HT-29 (cell line): Measurements from ENCODE around the gene STAC2. TPM values are rescaled to one million over a fixed set of nuclear protein-coding genes. Genes with fewer than 3 reads are reported as not detected.
"Not testable (repeated sequence)": the region's sequence is repeated elsewhere in the genome, so short reads cannot be mapped to it uniquely, and the experiment has no call there.

Experiments
- DNase-seq: peaks from one replicate; pipeline ENCODE4 v3.0.0-alpha.2; 2015; ENCODE audit warnings: low spot score
- total RNA-seq: library from RNA; depleted of rRNA; stranded (reverse); fragments of >200 nt; shearing (Covaris generic); gene quantifications from 2 replicates; pipeline ENCODE4 v1.2.3, GENCODE V29; 2014; rRNA removed

The STAC2 gene, protein sequence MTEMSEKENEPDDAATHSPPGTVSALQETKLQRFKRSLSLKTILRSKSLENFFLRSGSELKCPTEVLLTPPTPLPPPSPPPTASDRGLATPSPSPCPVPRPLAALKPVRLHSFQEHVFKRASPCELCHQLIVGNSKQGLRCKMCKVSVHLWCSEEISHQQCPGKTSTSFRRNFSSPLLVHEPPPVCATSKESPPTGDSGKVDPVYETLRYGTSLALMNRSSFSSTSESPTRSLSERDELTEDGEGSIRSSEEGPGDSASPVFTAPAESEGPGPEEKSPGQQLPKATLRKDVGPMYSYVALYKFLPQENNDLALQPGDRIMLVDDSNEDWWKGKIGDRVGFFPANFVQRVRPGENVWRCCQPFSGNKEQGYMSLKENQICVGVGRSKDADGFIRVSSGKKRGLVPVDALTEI
- 0.28 TPM in 1 of 2 replicates, not detected in the other for total RNA-seq

DNA sequence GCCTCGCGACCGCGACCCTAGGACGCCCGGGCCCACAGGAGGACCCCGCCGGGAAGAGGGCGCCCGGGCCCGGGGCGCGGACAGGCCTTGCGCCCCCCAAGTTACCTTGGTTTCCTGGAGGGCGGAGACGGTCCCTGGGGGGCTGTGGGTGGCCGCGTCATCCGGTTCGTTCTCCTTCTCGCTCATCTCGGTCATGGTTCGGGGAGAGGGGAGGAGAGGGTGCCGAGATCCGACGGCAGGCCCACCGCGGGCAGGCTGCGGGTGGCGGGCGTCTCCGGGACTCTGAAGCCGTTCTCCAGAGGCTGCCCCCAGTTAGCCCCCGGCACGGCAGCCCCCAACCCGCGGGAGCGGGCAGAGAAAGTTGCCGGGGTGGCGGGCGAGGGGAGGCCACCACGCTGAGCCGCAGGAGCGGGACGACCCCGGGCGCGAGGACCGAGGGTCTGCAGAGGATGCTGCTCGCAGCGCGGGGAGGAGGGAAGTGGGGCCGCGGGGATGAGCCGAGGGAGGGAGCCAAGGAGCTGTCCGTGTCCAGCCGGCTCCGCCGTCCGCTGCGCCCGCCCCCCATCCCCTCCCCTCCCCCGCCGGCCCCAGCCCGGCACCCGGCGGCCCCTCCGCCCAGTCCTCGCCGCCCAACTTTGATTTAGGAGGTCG, at the start of gene STAC2:
Gene STAC2 (minus strand): TSS at position 638 of the 651 bp plus-strand sequence. CDS start 443 bp downstream, at position 195.
- no peak for DNase-seq

DNA sequence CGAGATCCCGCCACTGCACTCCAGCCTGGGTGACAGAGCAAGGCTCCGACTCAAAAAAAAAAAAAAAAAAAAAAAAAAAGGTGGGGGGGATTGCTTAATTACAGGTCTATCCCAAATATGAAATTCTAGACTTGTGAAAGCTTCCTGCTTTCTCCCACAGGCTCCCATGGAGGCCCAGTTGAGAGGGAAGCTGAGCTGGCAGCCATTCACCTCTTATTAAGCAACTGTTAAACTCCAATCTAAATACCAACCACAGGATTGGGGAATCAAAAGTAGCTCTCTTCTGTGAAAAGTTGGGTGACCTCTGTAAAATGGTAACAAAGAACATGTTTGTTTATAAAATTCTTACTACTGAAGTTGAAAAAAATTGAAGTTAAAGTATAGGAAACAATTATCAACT, 45.8 kb upstream of the STAC2 start:
- DNase-seq: no peak

DNA sequence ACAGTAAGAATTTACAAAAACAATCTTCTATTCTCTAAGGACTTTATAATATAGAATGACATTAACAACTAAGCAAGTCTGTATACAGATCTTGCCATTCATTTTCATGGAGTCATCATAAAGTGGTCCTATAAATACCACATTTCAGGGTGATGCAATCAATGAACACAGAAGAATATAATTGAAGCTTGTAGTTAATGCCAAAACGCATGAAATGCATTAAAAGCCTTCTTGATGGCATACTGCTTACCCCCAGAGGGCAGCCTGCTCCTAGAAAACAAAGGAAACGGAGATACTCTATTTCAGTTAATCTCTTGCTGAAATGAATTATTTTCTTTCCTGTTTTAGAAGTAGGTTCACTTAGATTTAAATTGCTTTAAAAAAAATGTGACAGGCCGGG, 45.2 kb upstream of the STAC2 start:
- DNase-seq: peak; percentile 59

DNA sequence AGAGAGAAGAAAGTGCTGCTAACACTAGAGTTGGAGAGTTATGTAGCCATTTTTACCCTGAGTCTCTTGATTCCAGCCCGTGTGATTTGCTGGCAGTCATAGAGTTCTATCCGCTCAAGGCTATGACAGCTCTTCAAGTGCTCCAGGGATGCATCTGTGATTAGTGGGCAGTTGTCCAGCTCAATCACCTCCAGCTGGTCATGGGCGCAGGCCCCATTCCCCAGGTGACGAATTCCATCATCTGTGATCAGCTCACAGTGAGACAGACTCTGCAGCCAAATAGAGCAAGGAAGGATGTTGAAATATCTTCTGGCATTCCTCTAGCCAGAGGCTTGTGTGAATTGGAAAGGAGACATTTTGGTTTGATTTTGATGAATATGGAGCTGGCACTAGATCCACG, 38.4 kb upstream of the STAC2 start:
- DNase-seq: no peak

DNA sequence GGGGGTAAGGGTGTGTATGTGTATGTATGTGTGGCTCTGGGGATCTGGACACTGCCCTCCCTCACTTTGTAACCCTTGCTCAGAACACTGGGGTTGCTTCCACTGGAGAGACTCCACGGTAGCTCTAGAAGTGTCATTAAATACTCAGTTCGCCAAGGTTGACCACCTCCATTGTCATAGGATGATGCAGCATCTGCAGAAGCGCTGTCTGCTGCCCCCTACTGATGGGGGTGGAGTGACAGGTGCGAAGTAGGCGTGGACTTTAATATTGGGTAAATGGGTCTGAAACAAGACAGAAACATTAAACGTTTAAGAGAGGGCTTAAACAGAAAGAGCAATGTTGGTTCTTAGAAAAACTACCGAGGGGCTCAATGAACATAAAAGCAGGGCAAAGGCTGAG, 35.5 kb upstream of the STAC2 start:
- DNase-seq: no peak

DNA sequence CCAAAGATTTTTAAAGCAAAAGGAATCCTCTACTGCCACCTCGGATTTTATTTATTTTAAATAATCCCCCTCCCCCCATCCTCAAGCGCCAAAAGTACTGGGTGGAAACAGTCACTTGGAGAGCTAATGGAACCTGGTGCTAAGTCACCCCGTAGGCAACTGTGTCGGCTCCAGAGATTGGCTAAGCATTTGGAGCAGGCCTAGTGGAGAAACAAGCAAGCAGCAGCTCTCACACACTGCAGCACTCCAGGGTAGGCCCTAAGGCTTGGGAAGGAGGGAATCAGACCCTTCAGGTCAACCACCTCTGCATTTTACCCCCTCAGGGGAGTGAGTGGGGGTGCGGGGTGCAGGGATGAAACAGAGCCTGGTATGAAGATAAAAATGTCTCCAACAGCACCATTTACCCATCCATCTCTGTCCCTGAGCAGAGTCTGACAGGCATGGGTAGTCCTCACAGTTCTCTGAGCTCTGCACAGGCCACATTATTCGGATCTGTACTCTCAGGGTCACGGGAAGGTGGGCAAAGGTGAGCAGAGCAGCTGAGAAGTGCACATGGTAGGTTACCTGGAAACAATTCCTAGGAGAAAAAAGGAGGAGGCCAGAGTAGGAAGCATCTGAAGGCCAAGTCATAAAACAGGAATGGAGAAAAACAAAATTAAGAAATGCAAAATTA, 27.2 kb upstream of the STAC2 start:
- no peak for DNase-seq

DNA sequence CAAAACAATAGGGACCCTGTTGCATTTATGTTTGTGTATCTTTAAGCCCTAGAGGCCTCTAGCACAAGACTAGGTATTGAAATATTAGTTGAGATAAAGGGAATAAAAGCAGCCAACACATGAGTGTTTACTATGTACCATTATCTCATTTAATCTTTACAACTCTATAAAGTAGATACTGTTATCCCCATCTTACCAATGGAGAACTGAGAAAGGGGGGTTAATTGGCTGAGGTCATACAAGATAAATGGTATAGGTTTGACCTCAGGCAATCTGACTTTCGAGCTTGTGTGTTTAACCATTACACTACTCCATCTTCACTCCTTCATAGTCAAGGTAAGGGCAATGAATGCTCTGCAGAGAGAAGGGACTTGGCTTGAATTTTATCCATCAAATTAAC, 26.3 kb upstream of the STAC2 start:
- no peak for DNase-seq

DNA sequence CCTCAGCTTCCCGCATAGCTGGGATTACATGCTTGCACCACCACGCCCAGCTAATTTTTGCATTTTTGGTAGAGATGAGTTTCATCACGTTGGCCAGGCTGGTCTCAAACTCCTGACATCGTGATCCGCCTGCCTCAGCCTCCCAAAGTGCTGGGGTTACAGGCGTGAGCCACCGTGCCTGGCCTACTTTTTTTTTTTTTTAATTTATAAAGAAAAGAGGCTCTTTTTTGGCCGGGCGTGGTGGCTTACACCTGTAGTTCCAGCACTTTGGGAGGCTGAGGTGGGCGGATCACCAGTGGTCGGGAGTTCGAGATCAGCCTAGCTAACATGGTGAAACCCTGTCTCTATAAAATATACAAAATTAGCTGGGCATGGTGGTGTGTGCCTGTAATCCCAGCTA, 24.3 kb upstream of the STAC2 start:
- not testable (repeated sequence) for DNase-seq

DNA sequence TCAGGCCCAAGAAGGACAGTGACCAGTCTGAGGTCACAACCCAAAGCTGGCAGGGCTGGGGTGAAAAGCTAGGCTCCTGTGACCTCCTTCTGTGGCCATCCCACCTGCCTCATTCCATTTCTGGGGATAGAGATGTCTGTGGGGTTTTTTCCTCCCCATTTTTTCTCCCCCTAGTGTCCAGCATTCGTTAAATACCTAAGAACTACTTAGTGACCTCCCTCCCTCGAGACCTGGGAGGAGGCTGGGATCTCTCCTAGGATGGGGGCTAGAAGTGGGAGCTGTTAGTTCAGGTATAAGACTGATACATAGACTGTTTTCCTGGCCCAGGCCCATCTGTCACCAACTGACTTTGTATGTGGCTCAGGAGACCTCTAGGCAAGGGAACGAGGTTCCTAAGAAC, 20.5 kb upstream of the STAC2 start:
- no peak for DNase-seq

DNA sequence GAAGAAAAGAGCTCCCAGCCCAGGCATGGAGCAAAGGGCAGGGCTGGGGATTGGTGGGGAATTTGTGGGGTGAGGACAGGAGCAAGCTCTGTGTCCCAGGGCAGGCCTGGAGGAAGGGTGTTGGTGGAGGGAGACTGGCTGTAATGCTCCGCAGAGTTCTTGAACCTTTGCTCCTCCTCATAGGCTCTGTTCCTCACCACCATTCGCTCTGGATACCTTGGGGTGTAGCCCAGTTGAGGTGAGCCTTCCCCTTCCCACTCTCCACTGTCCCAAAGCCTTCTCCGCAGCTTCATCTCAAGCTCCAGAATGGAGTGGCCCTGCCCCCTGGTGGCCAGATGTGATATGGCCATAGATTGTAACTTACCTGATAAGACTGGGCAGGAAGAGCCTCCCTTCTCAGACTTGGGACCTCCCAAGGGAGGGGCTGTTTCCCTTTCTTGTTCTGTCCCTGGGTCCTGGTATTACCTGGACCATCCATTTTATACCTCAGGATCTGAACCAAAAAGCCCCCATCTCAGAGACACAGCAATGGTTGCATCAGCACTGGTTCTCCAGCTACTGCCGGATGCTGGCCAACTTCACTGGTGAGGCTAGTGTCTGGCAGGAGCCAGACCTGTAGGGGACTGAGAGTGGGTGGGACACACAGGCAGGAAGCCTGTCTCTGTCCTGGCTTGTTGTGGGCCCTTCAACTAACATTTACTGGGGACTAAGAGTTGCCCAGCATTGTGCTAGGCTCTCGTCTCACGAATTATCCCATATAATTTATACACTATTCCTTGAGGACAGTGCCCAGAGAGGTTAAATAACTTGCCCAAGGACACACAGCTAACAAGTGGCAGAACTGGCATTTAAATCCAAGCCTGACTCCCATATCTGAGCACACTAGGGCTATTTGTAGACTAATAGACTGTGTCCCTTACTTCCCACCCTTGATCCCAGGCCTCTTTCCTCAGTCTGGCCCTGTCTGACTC, 19.1 kb upstream of the STAC2 start:
- peak; percentile 95 for DNase-seq

DNA sequence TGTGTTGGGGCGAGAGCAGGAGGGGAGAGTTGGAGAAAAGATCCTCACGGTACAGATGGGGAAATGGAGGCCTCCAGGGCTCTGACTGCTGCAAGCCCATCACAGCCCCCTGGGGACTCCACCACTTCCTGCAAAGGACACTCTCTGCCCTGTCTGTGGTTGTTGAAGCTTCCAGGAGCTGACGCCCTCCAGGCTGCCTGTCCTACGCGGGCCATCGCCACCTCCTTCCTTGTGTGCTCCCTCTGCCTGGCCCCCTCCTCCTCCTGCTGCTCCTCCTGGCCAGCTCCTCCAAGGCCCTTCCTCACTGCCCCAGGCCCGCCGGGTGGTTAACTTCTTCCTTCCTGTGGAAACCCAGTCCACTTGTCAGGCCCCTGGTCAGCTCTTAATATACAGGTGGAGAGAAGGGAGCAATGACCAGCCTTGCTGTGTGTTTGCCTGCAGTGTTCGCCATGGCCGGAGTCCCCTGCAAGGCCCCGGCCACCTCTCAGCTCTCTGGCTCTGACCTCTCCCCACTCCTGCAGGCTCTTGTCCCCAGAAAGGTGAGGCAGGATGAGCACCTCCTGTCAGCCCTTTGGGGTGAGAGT, 18.4 kb upstream of the STAC2 start:
- DNase-seq: no peak

DNA sequence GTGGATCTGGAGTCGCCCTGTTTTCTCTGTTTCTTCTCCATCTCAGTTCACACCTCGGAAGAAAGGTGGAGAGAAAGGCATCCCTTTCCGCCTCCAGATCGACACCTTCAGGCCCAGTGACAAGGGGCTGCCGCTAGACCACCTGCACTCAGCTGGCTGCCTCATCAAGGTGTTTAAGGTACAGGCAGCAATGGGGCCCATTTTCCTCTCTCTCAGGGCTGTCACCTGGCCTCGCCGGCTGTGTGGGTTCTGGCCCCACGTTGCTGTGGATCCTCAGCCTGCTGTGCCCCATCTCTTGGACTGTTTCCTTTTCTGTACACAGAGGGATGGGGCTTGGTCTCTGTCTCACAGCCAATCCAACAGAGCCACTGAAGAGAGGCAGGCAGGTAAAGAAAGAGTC, 17.4 kb upstream of the STAC2 start:
- DNase-seq: no peak

DNA sequence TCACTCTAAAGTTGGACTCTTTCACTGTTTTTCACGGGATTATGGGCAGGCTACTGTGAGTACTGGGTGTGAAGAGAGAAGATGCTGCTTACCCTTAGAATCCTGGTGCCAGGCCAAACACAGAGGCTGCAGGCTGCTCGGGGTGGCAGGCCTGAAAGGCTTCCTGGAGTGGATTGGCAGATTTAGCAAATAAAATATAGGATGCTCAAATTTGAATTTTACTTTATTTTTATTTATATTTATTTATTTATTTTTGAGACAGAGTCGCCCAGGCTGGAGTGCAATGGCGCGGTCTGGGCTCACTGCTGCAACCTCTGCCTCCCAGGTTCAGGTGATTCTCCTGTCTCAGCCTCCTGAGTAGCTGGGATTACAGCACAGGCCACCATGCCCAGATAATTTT, 14.9 kb upstream of the STAC2 start:
- no peak for DNase-seq

DNA sequence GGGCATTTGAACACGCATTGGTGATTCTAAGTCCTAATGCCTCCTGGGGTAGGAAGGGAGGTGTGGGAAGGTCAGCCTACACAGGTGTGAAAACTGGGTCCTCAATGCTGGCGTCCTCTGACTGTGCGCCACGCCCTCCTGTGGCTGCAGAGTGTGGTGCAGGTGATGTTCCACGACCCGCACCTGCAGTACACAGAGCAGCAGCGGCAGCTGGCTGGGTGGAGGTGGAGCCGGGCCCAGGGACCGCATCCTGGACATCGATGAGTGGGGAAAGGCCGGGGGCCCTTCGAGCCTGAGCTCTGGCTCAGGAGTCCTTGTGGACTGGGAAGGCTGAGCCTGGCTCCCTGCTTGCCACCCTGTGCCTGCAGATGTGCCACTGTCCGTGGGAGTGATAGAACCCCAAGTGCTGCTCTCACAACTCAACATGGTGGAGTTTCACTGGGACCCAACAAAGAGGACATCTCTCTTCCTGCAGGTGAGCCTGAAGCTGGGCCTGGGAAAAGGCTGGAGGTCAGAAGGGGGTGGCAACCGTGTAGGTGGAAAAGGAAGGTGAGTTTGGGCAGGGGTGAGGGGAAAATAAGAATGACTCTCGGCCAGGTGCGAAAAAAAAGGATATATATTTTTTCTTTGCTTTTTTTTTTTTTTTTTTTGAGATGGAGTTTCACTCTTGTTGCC, 14.0 kb upstream of the STAC2 start:
- peak; percentile 85 for DNase-seq

DNA sequence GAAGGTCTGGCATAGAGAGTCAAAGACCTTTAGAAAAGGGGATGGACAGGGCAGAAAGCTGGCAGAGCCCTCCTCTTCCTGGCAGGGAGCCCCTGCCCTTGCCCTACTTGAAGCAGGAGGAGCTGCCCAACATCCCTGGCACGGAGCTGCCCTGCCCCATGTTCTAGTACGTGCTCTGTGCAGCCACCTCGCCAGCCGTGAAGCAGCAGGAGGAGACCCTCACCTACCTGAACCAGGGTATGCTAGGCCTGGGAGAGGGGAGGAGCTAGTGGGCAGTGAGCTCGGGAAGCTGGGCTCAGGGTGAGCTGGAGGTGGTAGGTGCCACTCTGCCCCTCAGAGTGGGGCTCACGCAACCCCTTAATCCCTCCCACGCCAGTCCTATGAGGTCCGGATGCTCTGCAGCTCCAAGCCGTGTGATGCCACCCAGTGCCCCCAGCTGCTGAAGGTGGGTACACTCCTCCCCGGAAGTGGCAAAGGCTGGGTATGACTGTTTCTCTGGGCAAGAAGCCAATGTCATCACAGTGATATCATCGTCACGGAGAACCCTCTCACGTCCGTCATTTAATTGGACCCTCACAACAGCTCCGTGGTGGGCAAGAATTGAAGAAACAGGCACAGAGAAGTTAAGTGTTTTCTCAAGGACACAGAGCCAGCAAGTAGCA, 12.7 kb upstream of the STAC2 start:
- DNase-seq: peak; percentile 91

DNA sequence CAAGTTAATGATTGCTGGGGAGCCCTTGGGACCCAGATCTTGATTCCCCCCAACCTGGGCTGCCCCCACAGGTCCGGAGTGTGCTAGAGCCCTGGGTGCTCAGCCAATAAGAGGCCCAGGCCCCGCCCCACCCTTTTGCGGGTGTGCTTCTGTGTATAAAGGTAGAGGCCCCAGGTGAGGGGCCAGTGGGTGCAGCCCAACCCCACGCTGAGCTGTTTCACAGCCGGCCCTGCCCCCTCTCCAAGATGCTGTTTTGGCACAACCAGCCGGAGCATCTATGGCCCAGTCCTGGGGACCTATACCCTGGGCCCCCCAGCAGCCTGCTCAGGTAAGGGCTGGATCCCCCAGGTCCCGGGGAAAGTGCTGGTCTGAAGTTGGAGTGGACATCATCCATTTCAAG, 11.8 kb upstream of the STAC2 start:
- DNase-seq: peak; percentile 40

DNA sequence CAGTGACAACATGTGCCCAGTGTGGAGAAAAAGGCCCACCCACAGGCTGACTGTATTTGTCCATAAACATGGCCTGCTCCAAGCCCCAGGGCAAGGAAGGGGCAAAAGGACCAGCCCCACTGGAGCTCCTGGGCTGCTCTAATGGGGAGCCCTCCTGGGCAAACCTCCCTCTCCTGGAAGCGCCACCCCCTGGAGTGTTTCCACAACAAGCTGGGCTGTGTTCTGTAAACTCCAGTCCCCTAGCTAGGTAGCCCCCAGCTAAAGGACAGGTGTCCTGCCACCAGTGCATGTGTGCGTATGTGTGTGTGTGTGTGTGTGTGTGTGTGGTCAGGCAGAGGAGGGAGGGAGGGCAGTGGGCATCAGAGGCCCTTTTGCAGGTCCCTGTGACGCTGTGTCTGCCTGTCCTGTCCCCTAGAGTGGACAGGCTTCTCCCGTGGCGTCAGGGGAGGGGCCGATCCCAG, 11.3 kb upstream of the STAC2 start:
- peak; percentile 60 for DNase-seq

DNA sequence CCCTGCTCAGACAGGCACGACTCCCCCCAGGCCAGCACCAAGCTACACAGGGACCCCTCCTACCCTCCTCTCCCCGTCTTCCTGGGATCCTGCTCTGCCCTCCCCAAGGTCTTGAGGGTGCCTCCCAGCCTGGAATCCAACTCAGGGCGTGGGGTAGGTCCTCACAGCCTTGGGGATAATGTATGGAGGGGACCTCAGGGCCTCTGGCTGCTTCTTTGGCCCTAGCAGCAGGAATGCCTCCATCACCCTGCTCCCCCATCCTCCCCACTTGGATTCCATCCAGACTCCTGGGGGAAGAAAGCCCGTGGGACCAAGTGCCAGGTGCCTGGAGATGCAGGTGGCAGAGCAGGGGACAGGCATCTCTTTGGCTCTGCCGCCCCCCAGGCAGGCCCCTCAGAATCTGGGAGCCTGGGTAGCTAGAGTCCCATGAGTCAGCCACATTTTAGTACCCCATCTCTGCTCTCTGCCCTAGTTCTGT, 10.7 kb upstream of the STAC2 start:
- peak; percentile 16 for DNase-seq
